Uterus (tissue), 2 donors: ENCODE data around the gene TRIM33.

ENCODE experiments used
- CTCF ChIP-seq, 4 experiments: fragments of 200-600 bp in 2 of 4; fragments of 450-650 bp in 2 of 4; sonication (generic) in 2 of 4; IDR thresholded peaks; one replicate each; pipeline ENCODE4 v1.5.1; 2016 to 2019; ENCODE audit warnings: antibody characterized with exemption in 4 of 4, mild to moderate bottlenecking in 2 of 4, moderate library complexity in 1 of 4
- POLR2A ChIP-seq, 2 donors: fragments of 450-650 bp; IDR thresholded peaks; one replicate each; pipeline ENCODE4 v1.6.1; 2016; ENCODE audit warnings: antibody characterized with exemption in 2 of 2, mild to moderate bottlenecking in 1 of 2, moderate library complexity in 1 of 2

DNA sequence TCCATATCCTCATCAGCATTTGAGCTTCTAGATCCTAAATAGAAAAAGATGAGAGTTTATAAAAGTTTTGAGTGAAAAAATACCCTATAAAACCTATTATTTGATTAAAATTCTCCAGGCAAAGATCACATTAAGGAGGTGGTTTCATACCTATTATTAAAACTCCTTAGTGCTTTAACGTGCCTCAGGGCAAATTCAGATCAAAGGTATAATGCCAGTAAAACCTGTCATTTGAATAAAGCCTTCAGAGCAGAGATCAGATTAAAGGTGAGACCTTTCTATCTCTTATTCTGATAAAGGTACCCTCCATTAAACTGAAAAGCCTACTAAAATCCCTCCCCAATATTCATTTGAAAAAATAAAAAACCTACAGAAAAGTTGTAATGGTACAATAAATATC is 34.3 kb upstream of the TRIM33 start:
- TF ChIP-seq POLR2A (IDR thresholded peaks at IDR 0.05) (no peak), CTCF (IDR thresholded peaks at IDR 0.05) (no peak)
